ENCODE data around the gene SHF. TPM values are rescaled to one million over a fixed set of nuclear protein-coding genes. Genes with fewer than 3 reads are reported as not detected.

SHF gene
- total RNA-seq, 2 experiments from 2014 or later = 2.2 to 4.5 TPM

GRCh38 chr15:45132844-45133560 is 54.8 kb downstream of the SHF start:
- no peaks in the 10 kb centered on the region for H3K9me3 Mint-ChIP-seq (ENCODE audit: low read depth)
- H3K4me1 Mint-ChIP-seq = peaks cover 8% of the 10 kb centered on the region
- DNase-seq (no peak), ATAC-seq (no peak)
- no peak overlapping the region for H3K4me3 Mint-ChIP-seq
- CTCF ChIA-PET = interaction anchor here (1.0 to 2.1 kb wide), 4 partner anchors 9 to 32 kb away, joined by 3 to 17 read pairs (median 4); no protein-coding TSS in a partner anchor
- H3K27ac Mint-ChIP-seq = no peak overlapping the region
- no peaks in the 10 kb centered on the region for H3K36me3 Mint-ChIP-seq
- peaks cover 69% of the 10 kb centered on the region for H3K27me3 Mint-ChIP-seq

GRCh38 chr15:45131510-45131909 is 56.3 kb downstream of the SHF start:
- H3K27me3 Mint-ChIP-seq = peaks cover 75% of the 10 kb centered on the region
- no peak overlapping the region for H3K27ac Mint-ChIP-seq
- CTCF ChIA-PET = interaction anchor here (0.9 to 2.3 kb wide), 3 partner anchors 13 to 67 kb away, joined by 3 to 16 read pairs (median 3); partner anchors contain the start of gene DUOXA2
- DNase-seq = no peak
- ATAC-seq = no peak
- H3K36me3 Mint-ChIP-seq = no peaks in the 10 kb centered on the region
- H3K4me3 Mint-ChIP-seq = no peak overlapping the region
- H3K9me3 Mint-ChIP-seq (ENCODE audit: low read depth) = no peaks in the 10 kb centered on the region
- H3K4me1 Mint-ChIP-seq = peaks cover 8% of the 10 kb centered on the region

GRCh38 chr15:45130291-45131000 is 57.3 kb downstream of the SHF start:
- Mint-ChIP-seq H3K27ac (no peak overlapping the region), H3K4me3 (no peak overlapping the region), H3K9me3 (ENCODE audit: low read depth) (no peaks in the 10 kb centered on the region), H3K27me3 (peaks cover 80% of the 10 kb centered on the region), H3K36me3 (no peaks in the 10 kb centered on the region), H3K4me1 (peaks cover 6% of the 10 kb centered on the region)
- no peak for ATAC-seq
- DNase-seq = no peak
- CTCF ChIA-PET = interaction anchor here (0.9 to 2.3 kb wide), 4 partner anchors 9 to 68 kb away, joined by 3 to 16 read pairs (median 3); partner anchors contain the start of gene DUOXA2

- CTCF ChIA-PET = interaction anchor here (1.1 to 2.3 kb wide), 2 partner anchors 8 to 11 kb away, joined by 3 to 16 read pairs; no protein-coding TSS in a partner anchor
- H3K27me3 Mint-ChIP-seq = peaks cover 84% of the 10 kb centered on the region
- peaks cover 3% of the 10 kb centered on the region for H3K4me1 Mint-ChIP-seq
- DNase-seq (no peak), ATAC-seq (peak; percentile 67)
- no peak within 1 kb of the TSS for H3K27ac Mint-ChIP-seq
- H3K4me3 Mint-ChIP-seq = no peak within 1 kb of the TSS
- H3K36me3 Mint-ChIP-seq = no peaks in the 10 kb centered on the region
- no peaks in the 10 kb centered on the region for H3K9me3 Mint-ChIP-seq (ENCODE audit: low read depth)
Observed at GRCh38 chr15:45129651-45130129, 58.1 kb downstream of the SHF start, which contains the start of the genes DUOX1 and DUOXA1. Gene DUOX1 (plus strand): TSS chr15:45129994. CDS start chr15:45131967, 1,973 bp downstream. Gene DUOXA1 (minus strand): TSS chr15:45129879. CDS start chr15:45123014, 6,865 bp downstream.

- H3K4me1 Mint-ChIP-seq = peaks cover 1% of the 10 kb centered on the region
- peaks cover 80% of the 10 kb centered on the region for H3K27me3 Mint-ChIP-seq
- CTCF ChIA-PET = interaction anchor here (1.6 to 2.3 kb wide), 2 partner anchors 11 kb away, joined by 5 to 16 read pairs; no protein-coding TSS in a partner anchor
- no peak overlapping the region for H3K27ac Mint-ChIP-seq
- DNase-seq = no peak
- H3K4me3 Mint-ChIP-seq = no peak overlapping the region
- H3K9me3 Mint-ChIP-seq (ENCODE audit: low read depth) = no peaks in the 10 kb centered on the region
- no peaks in the 10 kb centered on the region for H3K36me3 Mint-ChIP-seq
- no peak for ATAC-seq
Observed at GRCh38 chr15:45128971-45129639, 58.7 kb downstream of the SHF start.

GRCh38 chr15:45126535-45127158 is 61.1 kb downstream of the SHF start:
- no peak for DNase-seq
- H3K27ac Mint-ChIP-seq = no peak overlapping the region
- ATAC-seq = peak; percentile 53

GRCh38 chr15:45123397-45123796 is 64.4 kb downstream of the SHF start:
- Mint-ChIP-seq H3K4me1 (peaks cover under 1% of the 10 kb centered on the region), H3K9me3 (ENCODE audit: low read depth) (no peaks in the 10 kb centered on the region), H3K36me3 (no peaks in the 10 kb centered on the region), H3K27ac (no peak overlapping the region), H3K27me3 (peaks cover 58% of the 10 kb centered on the region), H3K4me3 (no peak overlapping the region)
- no peak for DNase-seq
- CTCF ChIA-PET = interaction anchor here (1.1 to 1.7 kb wide), 3 partner anchors 10 to 156 kb away, joined by 3 to 5 read pairs (median 4); no protein-coding TSS in a partner anchor
- no peak for ATAC-seq

More at GRCh38 chr15:45126535-45127158, 61.1 kb downstream of the SHF start:
- H3K4me1 Mint-ChIP-seq = peaks cover 1% of the 10 kb centered on the region
- no peak overlapping the region for H3K4me3 Mint-ChIP-seq
- CTCF ChIA-PET = interaction anchor here (0.7 to 1.3 kb wide), 8 partner anchors 8 to 273 kb away, joined by 3 to 25 read pairs (median 4); no protein-coding TSS in a partner anchor
- no peaks in the 10 kb centered on the region for H3K9me3 Mint-ChIP-seq (ENCODE audit: low read depth)
- H3K36me3 Mint-ChIP-seq = no peaks in the 10 kb centered on the region
- peaks cover 74% of the 10 kb centered on the region for H3K27me3 Mint-ChIP-seq

- H3K9me3 Mint-ChIP-seq (ENCODE audit: low read depth) = no peaks in the 10 kb centered on the region
- H3K4me1 Mint-ChIP-seq = peaks cover 5% of the 10 kb centered on the region
- H3K4me3 Mint-ChIP-seq = no peak overlapping the region
- CTCF ChIA-PET = interaction anchor here (1.1 to 1.2 kb wide), 2 partner anchors 45 to 156 kb away, joined by 3 to 4 read pairs; no protein-coding TSS in a partner anchor
- no peak for ATAC-seq
- DNase-seq = no peak
- H3K36me3 Mint-ChIP-seq = no peaks in the 10 kb centered on the region
- H3K27ac Mint-ChIP-seq = no peak overlapping the region
- H3K27me3 Mint-ChIP-seq = peaks cover 58% of the 10 kb centered on the region
Observed at GRCh38 chr15:45122719-45123118, 65.0 kb downstream of the SHF start.

- Mint-ChIP-seq H3K27me3 (peaks cover 62% of the 10 kb centered on the region), H3K4me3 (no peak overlapping the region), H3K36me3 (no peaks in the 10 kb centered on the region), H3K27ac (no peak overlapping the region), H3K4me1 (peaks cover 14% of the 10 kb centered on the region), H3K9me3 (ENCODE audit: low read depth) (no peaks in the 10 kb centered on the region)
- ATAC-seq (no peak), DNase-seq (no peak)
- CTCF ChIA-PET = interaction anchor here (0.6 to 1.5 kb wide), 3 partner anchors 8 to 483 kb away, joined by 3 to 6 read pairs (median 3); partner anchors contain the start of gene DUOX1
Observed at GRCh38 chr15:45121706-45122417, 65.9 kb downstream of the SHF start.

- Mint-ChIP-seq H3K27ac (no peak overlapping the region), H3K27me3 (peaks cover 62% of the 10 kb centered on the region), H3K36me3 (no peaks in the 10 kb centered on the region), H3K9me3 (ENCODE audit: low read depth) (no peaks in the 10 kb centered on the region), H3K4me3 (no peak overlapping the region), H3K4me1 (peaks cover 19% of the 10 kb centered on the region)
- ATAC-seq = no peak
- CTCF ChIA-PET = interaction anchor here (1.3 to 1.5 kb wide), 2 partner anchors 9 to 47 kb away, joined by 3 read pairs; partner anchors contain the start of gene DUOX1
- no peak for DNase-seq
Observed at GRCh38 chr15:45121020-45121419, 66.7 kb downstream of the SHF start.

GRCh38 chr15:45120081-45120972 is 67.4 kb downstream of the SHF start:
- Mint-ChIP-seq H3K27ac (no peak overlapping the region), H3K4me3 (no peak overlapping the region), H3K27me3 (peaks cover 62% of the 10 kb centered on the region), H3K4me1 (peaks cover 19% of the 10 kb centered on the region), H3K36me3 (no peaks in the 10 kb centered on the region), H3K9me3 (ENCODE audit: low read depth) (no peaks in the 10 kb centered on the region)
- CTCF ChIA-PET = no interaction called here
- DNase-seq (no peak), ATAC-seq (no peak)

Measured in activated CD8-positive, alpha-beta memory T cell treated with anti-CD3 and anti-CD28 coated beads, Interleukin-2, amount 10 ng/mL, durations not matched to agents 7 days and 5 days (primary cell).